NB4 (cell line): ENCODE measurements around the gene ZBTB11.

ENCODE experiments used
- MYC ChIP-seq: IDR thresholded peaks from 2 replicates; pipeline ENCODE4 v1.6.1; 2011; ENCODE audit warnings: low read depth, low read length
- POLR2A ChIP-seq: IDR thresholded peaks from 2 replicates; pipeline ENCODE4 v1.6.1; 2011; ENCODE audit warnings: mild to moderate bottlenecking; ENCODE audit not compliant: insufficient read length; ENCODE audit errors: extremely low read depth
- TF ChIP-seq, protein P1 (sequence below): IDR thresholded peaks from one replicate; pipeline ENCODE4 v1.5.1; 2012; ENCODE audit warnings: low read depth, low read length
- TF ChIP-seq, protein P2 (sequence below): IDR thresholded peaks from 2 replicates; pipeline ENCODE4 v1.6.1; 2011; ENCODE audit warnings: low read depth, low read length

DNA sequence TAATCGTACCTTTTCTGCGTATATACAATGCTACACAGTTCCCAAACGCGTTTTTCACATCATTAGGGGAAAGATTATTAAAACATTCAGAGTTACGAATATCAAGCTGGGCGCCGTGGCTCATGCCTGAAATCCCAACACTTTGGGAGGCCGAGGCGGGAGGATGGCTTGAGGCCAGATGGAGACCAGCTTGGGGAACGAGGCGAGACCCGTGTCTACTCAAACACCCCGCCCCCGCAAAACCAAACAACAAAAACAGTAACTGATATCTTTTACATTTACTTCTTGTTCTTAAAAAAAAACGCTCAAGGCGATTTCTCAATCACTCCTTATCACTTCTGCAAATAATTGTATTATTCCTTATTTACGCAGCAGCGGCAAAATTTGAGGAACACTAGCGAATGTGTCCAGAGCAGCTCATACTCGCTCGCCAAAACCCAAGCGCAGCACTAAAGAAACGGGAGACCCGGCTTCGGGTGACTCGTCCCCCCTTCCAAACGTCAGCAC, 1.2 kb downstream of the ZBTB11 start:
- TF ChIP-seq, protein P1, sequence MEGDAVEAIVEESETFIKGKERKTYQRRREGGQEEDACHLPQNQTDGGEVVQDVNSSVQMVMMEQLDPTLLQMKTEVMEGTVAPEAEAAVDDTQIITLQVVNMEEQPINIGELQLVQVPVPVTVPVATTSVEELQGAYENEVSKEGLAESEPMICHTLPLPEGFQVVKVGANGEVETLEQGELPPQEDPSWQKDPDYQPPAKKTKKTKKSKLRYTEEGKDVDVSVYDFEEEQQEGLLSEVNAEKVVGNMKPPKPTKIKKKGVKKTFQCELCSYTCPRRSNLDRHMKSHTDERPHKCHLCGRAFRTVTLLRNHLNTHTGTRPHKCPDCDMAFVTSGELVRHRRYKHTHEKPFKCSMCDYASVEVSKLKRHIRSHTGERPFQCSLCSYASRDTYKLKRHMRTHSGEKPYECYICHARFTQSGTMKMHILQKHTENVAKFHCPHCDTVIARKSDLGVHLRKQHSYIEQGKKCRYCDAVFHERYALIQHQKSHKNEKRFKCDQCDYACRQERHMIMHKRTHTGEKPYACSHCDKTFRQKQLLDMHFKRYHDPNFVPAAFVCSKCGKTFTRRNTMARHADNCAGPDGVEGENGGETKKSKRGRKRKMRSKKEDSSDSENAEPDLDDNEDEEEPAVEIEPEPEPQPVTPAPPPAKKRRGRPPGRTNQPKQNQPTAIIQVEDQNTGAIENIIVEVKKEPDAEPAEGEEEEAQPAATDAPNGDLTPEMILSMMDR: no peak
- TF ChIP-seq POLR2A (no peak), MYC (no peak)
- TF ChIP-seq, protein P2, sequence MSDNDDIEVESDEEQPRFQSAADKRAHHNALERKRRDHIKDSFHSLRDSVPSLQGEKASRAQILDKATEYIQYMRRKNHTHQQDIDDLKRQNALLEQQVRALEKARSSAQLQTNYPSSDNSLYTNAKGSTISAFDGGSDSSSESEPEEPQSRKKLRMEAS: no peak
